GM12878 (cell line): Measurements from ENCODE around the gene ALDH1A2. TPM values are rescaled to one million over a fixed set of nuclear protein-coding genes. Genes with fewer than 3 reads are reported as not detected.

Experiments used
- ATAC-seq: fragments of 200-7000 bp; cut with Tn5 transposase; 3 replicates; pipeline ENCODE4 v1.9.1; 2020; ENCODE audit warnings: mild to moderate bottlenecking, moderate library complexity
- BruUV-seq: library from RNA; stranded (reverse); fragments of 400-500 nt; replicated peaks from 2 replicates; lab custom pipeline; 2021; lab: Mats Ljungman, UMichigan
- CTCF ChIA-PET: fragments of 300-600 bp; sonication (Branson Sonifier 250); formaldehyde crosslinking; extraction: SDS; loops from one replicate; lab custom pipeline; 2021; ENCODE audit warnings: inconsistent platforms; lab: Yijun Ruan, JAX
- POLR2A ChIA-PET: fragments of 350-600 bp; formaldehyde crosslinking; extraction: SDS; loops from one replicate; lab custom pipeline; 2021; ENCODE audit warnings: inconsistent platforms; lab: Charles Lee
- RAD21 ChIA-PET: fragments of 300-600 bp; sonication (Branson Sonifier 250); formaldehyde crosslinking; loops from one replicate; lab custom pipeline; 2023; ENCODE audit warnings: antibody characterized with exemption; ENCODE audit not compliant: unreplicated experiment; lab: Charles Lee
- SMC1A ChIA-PET: fragments of 300-600 bp; sonication (Branson Sonifier 250); formaldehyde crosslinking; loops from one replicate; lab custom pipeline; 2023; ENCODE audit not compliant: unreplicated experiment, uncharacterized antibody; lab: Charles Lee
- DNase-seq: peaks from one replicate; pipeline ENCODE4 v3.0.0-alpha.2; 2011; ENCODE audit warnings: low read depth, low spot score
- FAIRE-seq: peaks from 3 replicates; lab custom pipeline; 2011; peaks lifted over from hg19 to GRCh38; lab: Jason Lieb, UNC
- H2AFZ ChIP-seq: 2 replicates; pipeline ENCODE4 v1.6.0; 2011; ENCODE audit warnings: low read depth, low read length, control low read depth; ENCODE audit not compliant: control insufficient read depth
- H3K27ac ChIP-seq: 2 replicates; pipeline ENCODE4 v1.5.1; 2011; ENCODE audit warnings: control low read depth; ENCODE audit not compliant: control insufficient read depth, insufficient read depth
- H3K27me3 ChIP-seq, 2 experiments: replicated peaks in 1 of 2; 2 replicates each; pipeline versions ENCODE4 v1.6.0 to v1.6.1; 2011; ENCODE audit warnings: low read length in 1 of 2; ENCODE audit not compliant: control insufficient read depth in 2 of 2, insufficient read depth in 2 of 2
- H3K36me3 ChIP-seq, 2 experiments: 2 replicates each; pipeline ENCODE4 v1.5.1; 2011; ENCODE audit warnings: low read length in 1 of 2; ENCODE audit not compliant: control insufficient read depth in 2 of 2, insufficient read depth in 2 of 2
- H3K4me1 ChIP-seq: 2 replicates; pipeline ENCODE4 v1.6.1; 2011; ENCODE audit warnings: mild to moderate bottlenecking, low read length, moderate library complexity, mixed read lengths; ENCODE audit not compliant: control insufficient read depth, insufficient read depth
- H3K4me2 ChIP-seq: 2 replicates; pipeline ENCODE4 v1.6.0; 2011; ENCODE audit warnings: control low read depth; ENCODE audit not compliant: control insufficient read depth, insufficient read depth
- H3K4me3 ChIP-seq: fragments of 200-600 bp; sonication (generic); 2 replicates; pipeline ENCODE4 v1.5.1; 2016
- H3K79me2 ChIP-seq: 2 replicates; pipeline ENCODE4 v1.6.0; 2011; ENCODE audit warnings: low read length; ENCODE audit not compliant: control insufficient read depth, insufficient read depth
- H3K9ac ChIP-seq: 2 replicates; pipeline ENCODE4 v1.8.0; 2011; ENCODE audit warnings: low read length, control low read depth, mixed read lengths; ENCODE audit not compliant: control insufficient read depth, insufficient read depth
- H3K9me3 ChIP-seq: replicated peaks from 3 replicates; pipeline ENCODE4 v1.5.1; 2011; ENCODE audit warnings: mild to moderate bottlenecking, low read length; ENCODE audit not compliant: control insufficient read depth, insufficient read depth
- H4K20me1 ChIP-seq: 2 replicates; pipeline ENCODE4 v1.6.0; 2011; ENCODE audit not compliant: control insufficient read depth, insufficient read depth
- BRCA1 ChIP-seq: IDR thresholded peaks from 2 replicates; pipeline ENCODE4 v1.6.1; 2011; ENCODE audit warnings: low read depth, low read length, improper control_type of control experiment
- CBX3 ChIP-seq: fragments of 200-600 bp; sonication (generic); IDR thresholded peaks from 2 replicates; pipeline ENCODE4 v1.6.1; 2016; ENCODE audit warnings: low read depth, borderline replicate concordance
- CHD2 ChIP-seq: IDR thresholded peaks from 2 replicates; pipeline ENCODE4 v1.6.1; 2011; ENCODE audit warnings: low read depth, low read length, improper control_type of control experiment, borderline replicate concordance
- CHD4 ChIP-seq: fragments of 200-600 bp; sonication (generic); IDR thresholded peaks from 2 replicates; pipeline ENCODE4 v1.6.1; 2016; ENCODE audit warnings: mild to moderate bottlenecking
- HDAC6 ChIP-seq: fragments of 200-600 bp; sonication (generic); IDR thresholded peaks from one replicate; pipeline ENCODE4 v1.8.0; 2017; ENCODE audit warnings: antibody characterized with exemption; ENCODE audit not compliant: unreplicated experiment
- KAT2A ChIP-seq: conservative IDR thresholded peaks from 2 replicates; pipeline ENCODE4 v1.6.1; 2011; ENCODE audit warnings: low read depth, low read length; ENCODE audit not compliant: control insufficient read depth
- NR2C1 ChIP-seq: fragments of 450-650 bp; IDR thresholded peaks from 2 replicates; pipeline ENCODE4 v1.6.1; 2017; ENCODE audit warnings: antibody characterized with exemption, mild to moderate bottlenecking, moderate library complexity
- PML ChIP-seq: IDR thresholded peaks from 2 replicates; pipeline ENCODE4 v1.6.1; 2012; ENCODE audit warnings: low read length, inconsistent platforms
- RB1 ChIP-seq: fragments of 450-650 bp; formaldehyde crosslinking; IDR thresholded peaks from 2 replicates; pipeline ENCODE4 v1.6.1; 2017; ENCODE audit warnings: mild to moderate bottlenecking, borderline replicate concordance
- STAT3 ChIP-seq: IDR thresholded peaks from 2 replicates; pipeline ENCODE4 v1.6.1; 2011; ENCODE audit warnings: low read depth, low read length, improper control_type of control experiment
- ZBTB33 ChIP-seq: fragments of 450-650 bp; IDR thresholded peaks from 2 replicates; pipeline ENCODE4 v1.6.1; 2017; ENCODE audit warnings: mild to moderate bottlenecking
- ZNF384 ChIP-seq: IDR thresholded peaks from 2 replicates; pipeline ENCODE4 v1.6.1; 2012; ENCODE audit warnings: low read depth, mild to moderate bottlenecking, low read length, improper control_type of control experiment, borderline replicate concordance
- ZNF622 ChIP-seq: fragments of 450-650 bp; IDR thresholded peaks from 2 replicates; pipeline ENCODE4 v1.6.1; 2017; ENCODE audit warnings: mild to moderate bottlenecking, inconsistent platforms
- ZSCAN29 ChIP-seq: fragments of 450-650 bp; IDR thresholded peaks from 2 replicates; pipeline ENCODE4 v1.6.1; 2017; ENCODE audit warnings: mild to moderate bottlenecking, moderate library complexity
- WGBS: methylation state at CpG from one replicate; pipeline ENCODE4 v1.1.6; 2016; ENCODE audit warnings: low lambda C conversion rate; ENCODE audit not compliant: insufficient replicate concordance, insufficient coverage; ENCODE audit errors: missing lambda C conversion rate; 5-methylcytosine and 5-hydroxymethylcytosine counted together
- in situ Hi-C: fragments of 300-500 bp; cut with MboI; formaldehyde crosslinking; loops from 9 replicates; pipeline ENCODE4 v1.14.3; 2018; ENCODE audit warnings: mixed read lengths
- intact Hi-C: fragments of 100-400 bp; cut with micrococcal nuclease; formaldehyde crosslinking; loops from one replicate; pipeline ENCODE4 v1.14.2; 2022; ENCODE audit not compliant: unreplicated experiment
- polyA plus RNA-seq, 11 experiments: library from polyadenylated mRNA; depleted of rRNA in 4 of 11; unstranded in 6 of 11; stranded (reverse) in 5 of 11; fragments of >200 nt; fragmentation: Nextera tagmentation in 4 of 11; fragmentation: Illumina TruSeq in 1 of 11; extraction: Ambion mirVana in 4 of 11; extraction: Trizol in 1 of 11; gene quantifications; 1 replicate in 1 of 11; 2 replicates in 10 of 11; pipeline versions ENCODE4 v1.2.1 to v1.2.3, GENCODE V29; 2011 to 2016; ENCODE audit warnings: inconsistent platforms in 2 of 11, missing spikeins in 2 of 11, low read depth in 1 of 11
- total RNA-seq, 4 experiments: library from RNA; depleted of rRNA in 3 of 4; stranded (reverse); fragments of >200 nt in 3 of 4; fragmentation: Illumina TruSeq in 1 of 4; extraction: Trizol in 1 of 4; gene quantifications; 2 replicates each; pipeline versions ENCODE4 v1.2.1 to v1.2.3, GENCODE V29; 2013 to 2021
- TF ChIP-seq, protein P1 (sequence below): fragments of 450-650 bp; formaldehyde crosslinking; IDR thresholded peaks from 2 replicates; pipeline ENCODE4 v1.4.0; 2022; ENCODE audit warnings: mild to moderate bottlenecking, moderate library complexity
- TF ChIP-seq, protein P2 (sequence below): fragments of 450-650 bp; IDR thresholded peaks from 2 replicates; pipeline ENCODE4 v1.6.1; 2017; ENCODE audit warnings: antibody characterized with exemption, mild to moderate bottlenecking, moderate library complexity

Gene ALDH1A2
- total and polyA plus RNA-seq, 10 of the 15 experiments (the other 5 are each of a cell fraction or from before 2014, with no cell fraction given) = 0.06 to 0.92 (median 0.18) TPM; not detected in 5

- TF ChIP-seq, protein P1, sequence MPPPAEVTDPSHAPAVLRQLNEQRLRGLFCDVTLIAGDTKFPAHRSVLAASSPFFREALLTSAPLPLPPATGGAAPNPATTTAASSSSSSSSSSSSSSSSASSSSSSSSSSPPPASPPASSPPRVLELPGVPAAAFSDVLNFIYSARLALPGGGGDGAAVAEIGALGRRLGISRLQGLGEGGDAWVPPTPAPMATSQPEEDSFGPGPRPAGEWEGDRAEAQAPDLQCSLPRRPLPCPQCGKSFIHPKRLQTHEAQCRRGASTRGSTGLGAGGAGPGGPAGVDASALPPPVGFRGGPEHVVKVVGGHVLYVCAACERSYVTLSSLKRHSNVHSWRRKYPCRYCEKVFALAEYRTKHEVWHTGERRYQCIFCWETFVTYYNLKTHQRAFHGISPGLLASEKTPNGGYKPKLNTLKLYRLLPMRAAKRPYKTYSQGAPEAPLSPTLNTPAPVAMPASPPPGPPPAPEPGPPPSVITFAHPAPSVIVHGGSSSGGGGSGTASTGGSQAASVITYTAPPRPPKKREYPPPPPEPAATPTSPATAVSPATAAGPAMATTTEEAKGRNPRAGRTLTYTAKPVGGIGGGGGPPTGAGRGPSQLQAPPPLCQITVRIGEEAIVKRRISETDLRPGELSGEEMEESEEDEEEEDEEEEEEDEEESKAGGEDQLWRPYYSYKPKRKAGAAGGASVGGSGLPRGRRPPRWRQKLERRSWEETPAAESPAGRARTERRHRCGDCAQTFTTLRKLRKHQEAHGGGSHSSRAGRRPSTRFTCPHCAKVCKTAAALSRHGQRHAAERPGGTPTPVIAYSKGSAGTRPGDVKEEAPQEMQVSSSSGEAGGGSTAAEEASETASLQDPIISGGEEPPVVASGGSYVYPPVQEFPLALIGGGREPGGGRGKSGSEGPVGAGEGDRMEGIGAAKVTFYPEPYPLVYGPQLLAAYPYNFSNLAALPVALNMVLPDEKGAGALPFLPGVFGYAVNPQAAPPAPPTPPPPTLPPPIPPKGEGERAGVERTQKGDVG (CRISPR knock-in tag) = no peak
- TF ChIP-seq NR2C1 = no peak
- TF ChIP-seq ZNF384 = no peak
- TF ChIP-seq, protein P2, sequence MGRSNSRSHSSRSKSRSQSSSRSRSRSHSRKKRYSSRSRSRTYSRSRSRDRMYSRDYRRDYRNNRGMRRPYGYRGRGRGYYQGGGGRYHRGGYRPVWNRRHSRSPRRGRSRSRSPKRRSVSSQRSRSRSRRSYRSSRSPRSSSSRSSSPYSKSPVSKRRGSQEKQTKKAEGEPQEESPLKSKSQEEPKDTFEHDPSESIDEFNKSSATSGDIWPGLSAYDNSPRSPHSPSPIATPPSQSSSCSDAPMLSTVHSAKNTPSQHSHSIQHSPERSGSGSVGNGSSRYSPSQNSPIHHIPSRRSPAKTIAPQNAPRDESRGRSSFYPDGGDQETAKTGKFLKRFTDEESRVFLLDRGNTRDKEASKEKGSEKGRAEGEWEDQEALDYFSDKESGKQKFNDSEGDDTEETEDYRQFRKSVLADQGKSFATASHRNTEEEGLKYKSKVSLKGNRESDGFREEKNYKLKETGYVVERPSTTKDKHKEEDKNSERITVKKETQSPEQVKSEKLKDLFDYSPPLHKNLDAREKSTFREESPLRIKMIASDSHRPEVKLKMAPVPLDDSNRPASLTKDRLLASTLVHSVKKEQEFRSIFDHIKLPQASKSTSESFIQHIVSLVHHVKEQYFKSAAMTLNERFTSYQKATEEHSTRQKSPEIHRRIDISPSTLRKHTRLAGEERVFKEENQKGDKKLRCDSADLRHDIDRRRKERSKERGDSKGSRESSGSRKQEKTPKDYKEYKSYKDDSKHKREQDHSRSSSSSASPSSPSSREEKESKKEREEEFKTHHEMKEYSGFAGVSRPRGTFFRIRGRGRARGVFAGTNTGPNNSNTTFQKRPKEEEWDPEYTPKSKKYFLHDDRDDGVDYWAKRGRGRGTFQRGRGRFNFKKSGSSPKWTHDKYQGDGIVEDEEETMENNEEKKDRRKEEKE = no peak
- TF ChIP-seq CBX3 = no peak
These were observed 29.9 kb upstream of the ALDH1A2 start (continued) for GRCh38 chr15:58095415-58095814.

DNA sequence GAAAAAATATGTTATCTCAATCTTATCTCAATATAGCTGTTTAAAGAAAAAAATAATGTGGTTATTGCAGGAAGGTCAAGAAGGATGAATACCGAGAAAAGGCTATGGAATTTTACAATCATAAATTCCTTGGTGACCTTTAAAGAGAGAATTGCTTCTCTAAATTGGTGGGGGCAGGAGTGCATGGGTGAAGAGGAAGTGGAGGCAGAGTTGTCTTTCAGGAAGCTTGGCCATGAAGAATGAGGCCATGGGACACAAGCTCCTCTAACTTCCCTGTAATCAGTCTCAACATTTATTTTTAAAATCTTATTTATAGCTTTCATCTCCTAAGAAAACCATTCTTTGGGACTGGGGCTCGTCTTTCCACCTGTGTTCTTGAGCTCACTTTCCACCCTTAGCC is 22.4 kb upstream of the ALDH1A2 start:
- H3K4me3 ChIP-seq = no peak overlapping the region
- no peaks in the 10 kb centered on the region for H3K36me3 ChIP-seq
- intact Hi-C loops = no loop called here
- no peaks in the 10 kb centered on the region for H3K4me1 ChIP-seq
- in situ Hi-C loops = no loop called here
- no peak overlapping the region for H3K9ac ChIP-seq
- RAD21 ChIA-PET = no interaction called here
- ATAC-seq (no peak), FAIRE-seq (no peak), DNase-seq (no peak)
- BruUV-seq = no TSS peak
- CTCF ChIA-PET = interaction anchor here (2.2 kb wide), 1 partner anchor 17 kb away, joined by 6 read pairs; no protein-coding TSS in a partner anchor
- no peaks in the 10 kb centered on the region for H3K9me3 ChIP-seq
- no peak overlapping the region for H3K27ac ChIP-seq
- H3K4me2 ChIP-seq = no peak overlapping the region
- H2AFZ ChIP-seq = no peak overlapping the region
- H4K20me1 ChIP-seq = no peaks in the 10 kb centered on the region
- POLR2A ChIA-PET = no interaction called here
- 16% methylated on average over 2 of the region's 2 CpGs for WGBS
- H3K27me3 ChIP-seq = no peaks in the 10 kb centered on the region
- SMC1A ChIA-PET = interaction anchor here (1.0 kb wide), 1 partner anchor 15 kb away, joined by 3 read pairs; no protein-coding TSS in a partner anchor
- no peaks in the 10 kb centered on the region for H3K79me2 ChIP-seq
- TF ChIP-seq PML (no peak), ZSCAN29 (no peak), BRCA1 (no peak), ZBTB33 (no peak), HDAC6 (no peak), CHD4 (no peak), CHD2 (no peak), STAT3 (no peak), ZNF622 (no peak), RB1 (no peak), KAT2A (no peak)
